GM12892 (cell line): ENCODE data around the gene TBC1D14.

ENCODE experiments used
- POLR2A ChIP-seq: IDR thresholded peaks from 2 replicates; pipeline ENCODE4 v1.6.1; 2011; ENCODE audit warnings: low read depth, low read length, control low read depth
- POLR2AphosphoS5 ChIP-seq: IDR thresholded peaks from 2 replicates; pipeline ENCODE4 v1.6.1; 2011; ENCODE audit warnings: low read depth, low read length, control low read depth

GRCh38 chr4:7061815-7062214, 152.2 kb downstream of the TBC1D14 start:
- TF ChIP-seq POLR2AphosphoS5 = no peak
- no peak for TF ChIP-seq POLR2A
